Left forelimb (tissue), 1 donor: ENCODE data around the gene LGALS1.

Experiments used
- DNase-seq: peaks from one replicate; pipeline ENCODE4 v3.0.0-alpha.2; 2018; ENCODE audit warnings: low spot score

LGALS1 gene

GRCh38 chr22:37725551-37726240 is 50.3 kb downstream of the LGALS1 start:
- DNase-seq = no peak

GRCh38 chr22:37726241-37726887 is 50.9 kb downstream of the LGALS1 start:
- no peak for DNase-seq

DNA sequence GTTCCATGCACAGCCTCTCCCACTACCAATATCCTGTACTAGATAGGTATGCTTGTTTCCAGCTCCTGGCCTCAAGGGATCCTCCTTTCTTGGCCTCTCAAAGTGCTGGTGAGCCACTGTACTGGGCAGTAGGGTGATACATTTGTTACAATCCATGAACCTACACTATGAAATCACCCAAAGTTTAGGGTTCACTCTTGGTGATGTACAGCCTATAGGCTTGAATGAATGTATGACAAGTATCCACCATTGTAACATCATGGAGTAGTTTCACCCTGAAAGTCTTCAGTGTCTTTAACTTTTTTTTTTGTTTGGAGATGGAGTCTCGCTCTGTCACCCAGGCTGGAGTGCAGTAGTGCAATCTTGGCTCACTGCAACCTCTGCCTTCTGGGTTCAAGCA is 53.2 kb downstream of the LGALS1 start:
- DNase-seq = no peak
